Mesendoderm (in vitro differentiated cells): Measurements from ENCODE around the gene CACNA1S.

Source experiments
- DNase-seq: peaks from one replicate; pipeline ENCODE4 v3.0.0; 2013
- H2AK5ac ChIP-seq: 2 replicates; pipeline ENCODE4 v1.6.1; 2013; ENCODE audit warnings: low read length, inconsistent platforms
- H2BK120ac ChIP-seq: 2 replicates; pipeline ENCODE4 v1.6.1; 2013; ENCODE audit warnings: low read depth, mild to moderate bottlenecking, low read length, moderate library complexity, mixed read lengths
- H2BK15ac ChIP-seq: replicated peaks from 2 replicates; pipeline ENCODE4 v1.6.1; 2013; ENCODE audit warnings: low read depth, mild to moderate bottlenecking, moderate library complexity
- H2BK5ac ChIP-seq: 2 replicates; pipeline ENCODE4 v1.6.1; 2013; ENCODE audit warnings: low read length, inconsistent platforms
- H3K18ac ChIP-seq: 2 replicates; pipeline ENCODE4 v1.6.1; 2013; ENCODE audit warnings: mild to moderate bottlenecking, low read length, mixed read lengths
- H3K23ac ChIP-seq: one replicate; pipeline ENCODE4 v1.6.1; 2013; ENCODE audit warnings: low read length
- H3K27ac ChIP-seq: 2 replicates; pipeline ENCODE4 v1.5.1; 2013; ENCODE audit warnings: low read depth, mild to moderate bottlenecking, inconsistent platforms, low read length, moderate library complexity
- H3K27me3 ChIP-seq: 2 replicates; pipeline ENCODE4 v1.6.1; 2013; ENCODE audit warnings: low read length, control low read depth, mild to moderate bottlenecking, inconsistent platforms; ENCODE audit not compliant: insufficient read depth, poor library complexity
- H3K36me3 ChIP-seq: 2 replicates; pipeline ENCODE4 v1.6.1; 2013; ENCODE audit warnings: low read length, inconsistent platforms; ENCODE audit not compliant: control insufficient read depth, insufficient read depth
- H3K4ac ChIP-seq: one replicate; pipeline ENCODE4 v1.6.1; 2013; ENCODE audit warnings: low read depth, mild to moderate bottlenecking, low read length, moderate library complexity
- H3K4me1 ChIP-seq: 2 replicates; pipeline ENCODE4 v1.6.1; 2013; ENCODE audit warnings: low read depth, low read length, inconsistent platforms; ENCODE audit not compliant: control insufficient read depth
- H3K4me2 ChIP-seq: 2 replicates; pipeline ENCODE4 v1.6.1; 2013; ENCODE audit warnings: low read length
- H3K4me3 ChIP-seq: 2 replicates; pipeline ENCODE4 v1.5.1; 2013; ENCODE audit warnings: mild to moderate bottlenecking, low read length
- H3K56ac ChIP-seq: one replicate; pipeline ENCODE4 v1.6.1; 2013; ENCODE audit warnings: low read length
- H3K79me1 ChIP-seq: 2 replicates; pipeline ENCODE4 v1.6.1; 2013; ENCODE audit warnings: low read length, inconsistent platforms
- H3K79me2 ChIP-seq: 2 replicates; pipeline ENCODE4 v1.6.1; 2013; ENCODE audit warnings: mild to moderate bottlenecking, low read length; ENCODE audit not compliant: control insufficient read depth, insufficient read depth
- H3K9ac ChIP-seq: 2 replicates; pipeline ENCODE4 v1.6.1; 2013; ENCODE audit warnings: low read length, inconsistent platforms
- H4K5ac ChIP-seq: one replicate; pipeline ENCODE4 v1.6.1; 2013; ENCODE audit warnings: low read length
- H4K8ac ChIP-seq: one replicate; pipeline ENCODE4 v1.6.1; 2013; ENCODE audit warnings: low read depth, mild to moderate bottlenecking, control low read depth, low read length, moderate library complexity
- WGBS: extraction: QIAGEN DNeasy Blood & Tissue Kit; methylation state at CpG from one replicate; pipeline ENCODE4 v1.1.7; 2013; ENCODE audit warnings: low lambda C conversion rate, missing lambda C conversion rate; ENCODE audit not compliant: insufficient coverage; ENCODE audit errors: extremely low coverage; 5-methylcytosine and 5-hydroxymethylcytosine counted together

CACNA1S gene

GRCh38 chr1:201126832-201127754, 14.9 kb upstream of the CACNA1S start, which contains the start of gene ASCL5:
ASCL5 (minus strand) TSS chr1:201127184; CDS start chr1:201115372, 11,812 bp downstream.
- peak; percentile 76 for DNase-seq
- H3K23ac ChIP-seq, result no peak within 1 kb of the TSS
- no peaks in the 10 kb centered on the region for H3K4me1 ChIP-seq
- H3K79me1 ChIP-seq, result no peaks in the 10 kb centered on the region
- no peak within 1 kb of the TSS for H3K27ac ChIP-seq
- no peak within 1 kb of the TSS for H2AK5ac ChIP-seq
- H3K4ac ChIP-seq, result no peak within 1 kb of the TSS
- no peaks in the 10 kb centered on the region for H3K27me3 ChIP-seq
- H2BK5ac ChIP-seq, result no peak within 1 kb of the TSS
- H3K56ac ChIP-seq, result no peak within 1 kb of the TSS
- H3K9ac ChIP-seq, result no peak within 1 kb of the TSS
- H4K5ac ChIP-seq, result no peak within 1 kb of the TSS
- H3K36me3 ChIP-seq, result no peaks in the 10 kb centered on the region
- H2BK15ac ChIP-seq, result no peak within 1 kb of the TSS
- no CpG with 5 or more reads among the region's 24 CpGs for WGBS
- H3K4me2 ChIP-seq, result no peak within 1 kb of the TSS
- no peak within 1 kb of the TSS for H2BK120ac ChIP-seq
- no peak within 1 kb of the TSS for H4K8ac ChIP-seq
- H3K18ac ChIP-seq, result no peak within 1 kb of the TSS
- H3K4me3 ChIP-seq, result no peak within 1 kb of the TSS
- no peaks in the 10 kb centered on the region for H3K79me2 ChIP-seq

- no peak overlapping the region for H3K4me3 ChIP-seq
- H3K18ac ChIP-seq, result no peak overlapping the region
- no peak overlapping the region for H2BK15ac ChIP-seq
- H3K4me2 ChIP-seq, result no peak overlapping the region
- no peak overlapping the region for H3K9ac ChIP-seq
- no peak overlapping the region for H3K56ac ChIP-seq
- H2BK5ac ChIP-seq, result no peak overlapping the region
- H3K27me3 ChIP-seq, result no peaks in the 10 kb centered on the region
- H3K36me3 ChIP-seq, result no peaks in the 10 kb centered on the region
- no peak overlapping the region for H3K23ac ChIP-seq
- H2BK120ac ChIP-seq, result no peak overlapping the region
- H3K4me1 ChIP-seq, result no peaks in the 10 kb centered on the region
- WGBS, result no CpG with 5 or more reads among the region's 3 CpGs
- H4K5ac ChIP-seq, result no peak overlapping the region
- no peaks in the 10 kb centered on the region for H3K79me1 ChIP-seq
- H3K4ac ChIP-seq, result no peak overlapping the region
- no peak overlapping the region for H3K27ac ChIP-seq
- DNase-seq, result no peak
- no peak overlapping the region for H4K8ac ChIP-seq
- no peaks in the 10 kb centered on the region for H3K79me2 ChIP-seq
- H2AK5ac ChIP-seq, result no peak overlapping the region
Observed at GRCh38 chr1:201126463-201126831, 14.2 kb upstream of the CACNA1S start.

DNA sequence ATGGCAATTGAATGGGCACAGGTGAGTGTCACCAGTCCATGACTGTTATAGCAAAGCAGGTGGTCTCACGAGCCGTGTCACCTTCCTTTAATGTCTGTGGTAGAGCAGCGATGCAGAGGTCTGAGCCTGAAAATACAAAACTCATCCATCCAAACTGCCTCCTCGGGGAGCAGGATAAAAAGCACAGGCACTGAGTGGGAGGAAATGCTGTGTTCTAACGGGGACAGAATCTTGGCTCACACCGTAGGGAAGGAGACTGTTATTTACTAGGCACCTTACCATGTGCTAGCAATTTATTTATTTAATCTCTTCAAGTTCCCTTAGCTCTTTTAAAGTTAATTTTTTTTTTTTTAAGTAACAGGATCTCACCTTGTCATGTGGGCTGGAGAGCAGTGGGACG, 13.6 kb upstream of the CACNA1S start:
- no peak overlapping the region for H2BK5ac ChIP-seq
- H2BK15ac ChIP-seq, result no peak overlapping the region
- no peaks in the 10 kb centered on the region for H3K79me2 ChIP-seq
- no peak overlapping the region for H3K4me2 ChIP-seq
- H3K27me3 ChIP-seq, result no peaks in the 10 kb centered on the region
- no peaks in the 10 kb centered on the region for H3K4me1 ChIP-seq
- H3K27ac ChIP-seq, result no peak overlapping the region
- no peak overlapping the region for H2BK120ac ChIP-seq
- DNase-seq, result no peak
- H3K79me1 ChIP-seq, result no peaks in the 10 kb centered on the region
- WGBS, result no CpG with 5 or more reads among the region's 7 CpGs
- H3K4me3 ChIP-seq, result no peak overlapping the region
- H3K9ac ChIP-seq, result no peak overlapping the region
- H3K4ac ChIP-seq, result no peak overlapping the region
- no peak overlapping the region for H3K56ac ChIP-seq
- H3K18ac ChIP-seq, result no peak overlapping the region
- H4K5ac ChIP-seq, result no peak overlapping the region
- H3K23ac ChIP-seq, result no peak overlapping the region
- no peak overlapping the region for H4K8ac ChIP-seq
- H3K36me3 ChIP-seq, result no peaks in the 10 kb centered on the region
- no peak overlapping the region for H2AK5ac ChIP-seq

DNA sequence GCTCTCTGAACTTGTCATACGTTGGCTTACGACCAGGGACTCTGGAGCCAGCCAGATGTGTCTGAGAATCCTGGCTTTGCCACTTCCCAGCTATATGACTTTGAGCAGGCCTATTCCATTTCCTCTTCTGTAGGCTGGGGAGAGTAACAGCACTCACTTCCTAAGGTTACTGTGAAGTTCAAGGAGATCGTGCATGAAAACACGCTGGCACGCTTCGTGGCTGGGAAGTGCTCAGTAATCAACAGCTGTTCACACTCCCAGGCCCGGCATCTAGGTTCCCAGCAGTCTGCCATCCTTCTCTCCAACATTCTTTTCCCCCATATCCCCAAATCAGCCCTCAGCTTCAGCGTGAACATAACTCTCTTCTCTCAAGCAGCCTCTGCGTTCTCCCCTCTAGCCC, 12.8 kb upstream of the CACNA1S start:
- no peak overlapping the region for H2BK5ac ChIP-seq
- no peak overlapping the region for H3K18ac ChIP-seq
- H3K4me2 ChIP-seq, result no peak overlapping the region
- H4K8ac ChIP-seq, result no peak overlapping the region
- no peaks in the 10 kb centered on the region for H3K79me2 ChIP-seq
- DNase-seq, result no peak
- H3K4me1 ChIP-seq, result no peaks in the 10 kb centered on the region
- H3K56ac ChIP-seq, result no peak overlapping the region
- H3K23ac ChIP-seq, result no peak overlapping the region
- no peak overlapping the region for H3K9ac ChIP-seq
- H2BK120ac ChIP-seq, result no peak overlapping the region
- H2AK5ac ChIP-seq, result no peak overlapping the region
- H4K5ac ChIP-seq, result no peak overlapping the region
- H3K27me3 ChIP-seq, result no peaks in the 10 kb centered on the region
- H3K4me3 ChIP-seq, result no peak overlapping the region
- H3K79me1 ChIP-seq, result no peaks in the 10 kb centered on the region
- no peak overlapping the region for H3K4ac ChIP-seq
- no peaks in the 10 kb centered on the region for H3K36me3 ChIP-seq
- no CpG with 5 or more reads among the region's 9 CpGs for WGBS
- H3K27ac ChIP-seq, result no peak overlapping the region
- no peak overlapping the region for H2BK15ac ChIP-seq

GRCh38 chr1:201123866-201124265, 11.6 kb upstream of the CACNA1S start:
- Histone ChIP-seq H3K27me3 (no peaks in the 10 kb centered on the region), H3K23ac (no peak overlapping the region), H2BK15ac (no peak overlapping the region)

More at GRCh38 chr1:201123866-201124265, 11.6 kb upstream of the CACNA1S start:
- no CpG with 5 or more reads among the region's 1 CpG for WGBS
- Histone ChIP-seq H3K18ac (no peak overlapping the region), H3K79me2 (no peaks in the 10 kb centered on the region), H3K79me1 (no peaks in the 10 kb centered on the region), H3K27ac (no peak overlapping the region), H3K4me1 (no peaks in the 10 kb centered on the region), H3K4ac (no peak overlapping the region), H3K4me2 (no peak overlapping the region), H2BK120ac (no peak overlapping the region), H2BK5ac (no peak overlapping the region), H3K36me3 (no peaks in the 10 kb centered on the region), H4K5ac (no peak overlapping the region), H3K4me3 (no peak overlapping the region), H3K56ac (no peak overlapping the region), H2AK5ac (no peak overlapping the region), H4K8ac (no peak overlapping the region), H3K9ac (no peak overlapping the region)
- no peak for DNase-seq
